Astrocyte (in vitro differentiated cells and primary cell): Measurements from ENCODE around the gene MAMLD1. TPM values are rescaled to one million over a fixed set of nuclear protein-coding genes. Genes with fewer than 3 reads are reported as not detected.
A peak's percentile ranks its signal among the peaks of the same experiment; 100 is the strongest.

Experiments used
- DNase-seq: peaks from one replicate; pipeline ENCODE4 v3.0.0-alpha.2; 2010; ENCODE audit warnings: low read depth
- FAIRE-seq: peaks from 2 replicates; lab custom pipeline; 2011; peaks lifted over from hg19 to GRCh38; lab: Jason Lieb, UNC
- H2AFZ ChIP-seq: 2 replicates; pipeline ENCODE4 v1.6.0; 2012; ENCODE audit warnings: low read depth, low read length, inconsistent platforms
- H3K27ac ChIP-seq: 2 replicates; pipeline ENCODE4 v1.5.1; 2011; ENCODE audit warnings: low read depth, low read length, inconsistent platforms
- H3K27me3 ChIP-seq: 2 replicates; pipeline ENCODE4 v1.6.0; 2011; ENCODE audit warnings: low read length, inconsistent platforms; ENCODE audit not compliant: insufficient read depth
- H3K36me3 ChIP-seq: 2 replicates; pipeline ENCODE4 v1.5.1; 2011; ENCODE audit warnings: low read length, inconsistent platforms; ENCODE audit not compliant: insufficient read depth
- H3K4me1 ChIP-seq: 2 replicates; pipeline ENCODE4 v1.5.1; 2011; ENCODE audit warnings: low read length, inconsistent platforms; ENCODE audit not compliant: insufficient read depth
- H3K4me2 ChIP-seq: 2 replicates; pipeline ENCODE4 v1.6.0; 2012; ENCODE audit warnings: low read length, inconsistent platforms
- H3K4me3 ChIP-seq: 2 replicates; pipeline ENCODE4 v1.5.1; 2011; ENCODE audit warnings: low read depth, mild to moderate bottlenecking, low read length, inconsistent platforms; ENCODE audit not compliant: insufficient read depth
- H3K79me2 ChIP-seq: 2 replicates; pipeline ENCODE4 v1.6.0; 2012; ENCODE audit warnings: mild to moderate bottlenecking, low read length, inconsistent platforms; ENCODE audit not compliant: insufficient read depth
- H3K9ac ChIP-seq: 2 replicates; pipeline ENCODE4 v1.6.0; 2012; ENCODE audit warnings: mild to moderate bottlenecking, low read length, inconsistent platforms
- H3K9me3 ChIP-seq: 2 replicates; pipeline ENCODE4 v1.5.1; 2012; ENCODE audit warnings: low read depth, mild to moderate bottlenecking, low read length, inconsistent platforms; ENCODE audit not compliant: insufficient read depth
- H4K20me1 ChIP-seq: 2 replicates; pipeline ENCODE4 v1.6.0; 2012; ENCODE audit warnings: low read length, inconsistent platforms; ENCODE audit not compliant: insufficient read depth
- H3K27ac Mint-ChIP-seq: one replicate; pipeline ENCODE4 v1.8.0; 2021; ENCODE audit warnings: mild to moderate bottlenecking, mixed read lengths; ENCODE audit not compliant: unreplicated experiment
- H3K27me3 Mint-ChIP-seq: one replicate; pipeline ENCODE4 v1.8.0; 2021; ENCODE audit warnings: low read depth, mixed read lengths; ENCODE audit not compliant: unreplicated experiment
- H3K36me3 Mint-ChIP-seq: one replicate; pipeline ENCODE4 v1.8.0; 2021; ENCODE audit warnings: low read depth, mixed read lengths; ENCODE audit not compliant: unreplicated experiment
- H3K4me1 Mint-ChIP-seq: one replicate; pipeline ENCODE4 v1.8.0; 2021; ENCODE audit warnings: low read depth, mixed read lengths; ENCODE audit not compliant: unreplicated experiment
- H3K4me3 Mint-ChIP-seq: one replicate; pipeline ENCODE4 v1.8.0; 2021; ENCODE audit warnings: mild to moderate bottlenecking, moderate library complexity, mixed read lengths; ENCODE audit not compliant: unreplicated experiment
- H3K9me3 Mint-ChIP-seq: one replicate; pipeline ENCODE4 v1.8.0; 2021; ENCODE audit warnings: mild to moderate bottlenecking, mixed read lengths; ENCODE audit not compliant: unreplicated experiment
- CTCF ChIP-seq: IDR thresholded peaks from 2 replicates; pipeline ENCODE4 v1.5.1; 2011; ENCODE audit warnings: low read depth, mild to moderate bottlenecking, inconsistent platforms, low read length, moderate library complexity; ENCODE audit not compliant: insufficient read depth
- EZH2 ChIP-seq: IDR thresholded peaks from 2 replicates; pipeline ENCODE4 v1.6.1; 2012; ENCODE audit warnings: mild to moderate bottlenecking, low read length, inconsistent platforms; ENCODE audit not compliant: insufficient read depth
- total RNA-seq: library from RNA; stranded (reverse); gene quantifications from 2 replicates; pipeline ENCODE4 v1.2.1, GENCODE V29; 2021

Gene MAMLD1
- total RNA-seq, 1 donor from 2014 or later, result 6.6 TPM

- H3K36me3 ChIP-seq, result no peaks in the 10 kb centered on the region
- H3K36me3 Mint-ChIP-seq, result no peaks in the 10 kb centered on the region
- TF ChIP-seq EZH2 (no peak), CTCF (peak; percentile 19)
- H3K4me1 Mint-ChIP-seq, result peaks cover 2% of the 10 kb centered on the region
- H3K27ac Mint-ChIP-seq, result no peak overlapping the region
- H3K4me3 ChIP-seq, result peak overlapping the region; percentile 71
- H3K27me3 ChIP-seq, result no peaks in the 10 kb centered on the region
- H3K9me3 Mint-ChIP-seq, result no peaks in the 10 kb centered on the region
- peak overlapping the region; percentile 86 for H3K9ac ChIP-seq
- no peaks in the 10 kb centered on the region for H4K20me1 ChIP-seq
- DNase-seq (peak; percentile 37), FAIRE-seq (no peak)
- H3K4me2 ChIP-seq, result peak overlapping the region; percentile 96
- peaks cover 4% of the 10 kb centered on the region for H3K27me3 Mint-ChIP-seq
- peaks cover 35% of the 10 kb centered on the region for H3K79me2 ChIP-seq
- peaks cover 22% of the 10 kb centered on the region for H3K4me1 ChIP-seq
- H3K27ac ChIP-seq, result peak overlapping the region; percentile 90
- peak overlapping the region; percentile 81 for H3K4me3 Mint-ChIP-seq
- H3K9me3 ChIP-seq, result no peaks in the 10 kb centered on the region
- peak overlapping the region; percentile 56 for H2AFZ ChIP-seq
These were observed 2.2 kb downstream of the MAMLD1 start for GRCh38 chrX:150365051-150365989.

DNA sequence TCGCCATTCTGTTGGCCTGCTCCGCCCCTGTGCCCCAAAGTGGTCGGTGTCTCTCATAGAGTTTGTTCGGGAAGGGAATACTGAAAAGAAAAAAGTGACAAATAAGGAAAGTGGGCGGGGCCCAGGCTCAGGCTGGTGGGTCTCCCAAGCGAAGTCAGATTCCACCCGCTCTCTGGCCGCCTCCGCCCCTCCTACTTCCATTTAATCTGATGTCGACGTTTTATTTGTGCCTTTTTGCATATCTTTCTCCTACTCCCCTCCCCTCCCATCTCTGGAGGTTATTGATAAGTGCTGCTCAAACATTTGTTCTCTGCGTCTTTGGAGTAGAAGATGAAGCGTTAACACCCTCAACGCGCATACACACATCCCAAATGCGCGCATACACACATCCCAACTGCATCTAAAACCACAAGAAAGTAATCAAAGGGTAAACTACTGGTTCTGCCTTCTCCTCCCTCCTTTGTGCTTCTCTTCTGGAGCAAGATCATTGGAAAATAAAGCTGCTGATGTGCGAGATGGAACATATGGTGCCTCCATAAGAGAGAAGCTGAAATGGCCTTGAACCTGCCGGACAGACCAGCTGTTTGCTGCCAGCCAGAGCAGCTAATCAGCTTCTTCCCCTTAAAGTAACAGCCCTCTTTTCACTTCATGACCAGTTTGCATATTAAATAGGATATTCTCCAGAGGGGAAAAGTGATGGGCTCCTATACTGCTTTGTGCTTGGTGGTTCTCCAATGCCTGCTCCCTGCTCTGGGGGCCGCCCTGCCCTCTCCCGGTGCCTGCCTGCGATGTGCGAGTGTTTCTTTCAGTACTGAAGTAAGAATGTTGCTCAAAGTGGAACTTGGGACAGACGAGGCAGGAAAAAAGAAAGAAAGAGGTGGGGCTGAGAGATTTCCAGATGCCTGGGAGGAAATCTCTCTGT, 3.1 kb downstream of the MAMLD1 start:
- Histone ChIP-seq H3K9me3 (no peaks in the 10 kb centered on the region), H2AFZ (peak overlapping the region; percentile 56), H3K79me2 (peaks cover 44% of the 10 kb centered on the region), H3K36me3 (no peaks in the 10 kb centered on the region), H3K27me3 (no peaks in the 10 kb centered on the region), H4K20me1 (no peaks in the 10 kb centered on the region), H3K4me1 (peaks cover 20% of the 10 kb centered on the region), H3K4me3 (peak overlapping the region; percentile 64), H3K27ac (peak overlapping the region; percentile 90), H3K9ac (peak overlapping the region; percentile 86), H3K4me2 (peak overlapping the region; percentile 96)
- Mint-ChIP-seq H3K4me1 (peaks cover 2% of the 10 kb centered on the region), H3K27ac (peak overlapping the region; percentile 85), H3K9me3 (no peaks in the 10 kb centered on the region), H3K36me3 (no peaks in the 10 kb centered on the region), H3K4me3 (peak overlapping the region; percentile 81), H3K27me3 (no peaks in the 10 kb centered on the region)
- no peak for TF ChIP-seq CTCF
- TF ChIP-seq EZH2, result no peak
- DNase-seq (peak; percentile 35), FAIRE-seq (peak; percentile 93)
